Lower lobe of right lung (tissue), 2 donors: ENCODE data around the gene POLR2E. TPM values are rescaled to one million over a fixed set of nuclear protein-coding genes. Genes with fewer than 3 reads are reported as not detected.

ENCODE experiments used
- ATAC-seq, 2 donors: fragments of 200-7000 bp; cut with Tn5 transposase; one replicate each; pipeline ENCODE4 v1.9.1; 2020 to 2022; ENCODE audit warnings: mild to moderate bottlenecking in 2 of 2, moderate library complexity in 2 of 2
- DNase-seq: peaks from one replicate; pipeline ENCODE4 v3.0.0-alpha.2; 2020
- H3K27ac ChIP-seq: fragments of 200-600 bp; one replicate; pipeline ENCODE4 v1.8.0; 2022
- H3K27me3 ChIP-seq: fragments of 200-600 bp; one replicate; pipeline ENCODE4 v1.8.0; 2022; ENCODE audit warnings: low read depth
- H3K36me3 ChIP-seq: fragments of 200-600 bp; one replicate; pipeline ENCODE4 v1.8.0; 2022; ENCODE audit warnings: mild to moderate bottlenecking
- H3K4me1 ChIP-seq: fragments of 200-600 bp; one replicate; pipeline ENCODE4 v1.8.0; 2022
- H3K4me3 ChIP-seq: fragments of 200-600 bp; one replicate; pipeline ENCODE4 v1.8.0; 2022; ENCODE audit warnings: mild to moderate bottlenecking
- H3K9me3 ChIP-seq: fragments of 200-600 bp; one replicate; pipeline ENCODE4 v1.8.0; 2022
- CTCF ChIP-seq: fragments of 200-600 bp; IDR thresholded peaks from one replicate; pipeline ENCODE4 v1.8.0; 2022; ENCODE audit warnings: antibody characterized with exemption, mild to moderate bottlenecking
- intact Hi-C: fragments of 100-400 bp; cut with DNase I; formaldehyde crosslinking; loops from one replicate; pipeline ENCODE4 v1.11.0; 2022
- total RNA-seq: library from RNA; stranded (reverse); fragmentation: NEBNext Ultra II Directional; extraction: Animal tissue kit (Norgen Biotek cat#: 25700); gene quantifications from one replicate; pipeline ENCODE4 v1.2.1, GENCODE V29; 2021
- donor health status: DM: no; HTN: yes; CAD: no; lungs with severe emphysema.

The POLR2E gene
- total RNA-seq, 1 donor from 2014 or later = 158 TPM

GRCh38 chr19:1139126-1139525, 44.0 kb upstream of the POLR2E start:
- intact Hi-C loops = no loop called here
- no peaks in the 10 kb centered on the region for H3K9me3 ChIP-seq
- no peak overlapping the region for H3K4me3 ChIP-seq
- no peak for ATAC-seq
- H3K27me3 ChIP-seq = no peaks in the 10 kb centered on the region
- peaks cover 28% of the 10 kb centered on the region for H3K4me1 ChIP-seq
- no peak overlapping the region for H3K27ac ChIP-seq
- TF ChIP-seq CTCF = no peak
- DNase-seq = no peak
- H3K36me3 ChIP-seq = peaks cover 46% of the 10 kb centered on the region

GRCh38 chr19:1138121-1138520, 42.9 kb upstream of the POLR2E start:
- peaks cover 38% of the 10 kb centered on the region for H3K4me1 ChIP-seq
- no peak for DNase-seq

GRCh38 chr19:1136621-1137317, 41.6 kb upstream of the POLR2E start:
- Histone ChIP-seq H3K27ac (peak overlapping the region; percentile 73), H3K9me3 (no peaks in the 10 kb centered on the region), H3K4me3 (no peak overlapping the region), H3K4me1 (peaks cover 48% of the 10 kb centered on the region), H3K36me3 (peaks cover 28% of the 10 kb centered on the region), H3K27me3 (no peaks in the 10 kb centered on the region)
- TF ChIP-seq CTCF = no peak
- no peak for DNase-seq
- ATAC-seq = no peak
- intact Hi-C loops = no loop called here

More at GRCh38 chr19:1138121-1138520, 42.9 kb upstream of the POLR2E start:
- no peaks in the 10 kb centered on the region for H3K27me3 ChIP-seq
- no peak overlapping the region for H3K4me3 ChIP-seq
- no peak overlapping the region for H3K27ac ChIP-seq
- H3K9me3 ChIP-seq = no peaks in the 10 kb centered on the region
- intact Hi-C loops = no loop called here
- no peak for ATAC-seq
- no peak for TF ChIP-seq CTCF
- H3K36me3 ChIP-seq = peaks cover 36% of the 10 kb centered on the region

GRCh38 chr19:1136201-1136600, 41.0 kb upstream of the POLR2E start:
- Histone ChIP-seq H3K4me1 (peaks cover 53% of the 10 kb centered on the region), H3K9me3 (no peaks in the 10 kb centered on the region), H3K36me3 (peaks cover 24% of the 10 kb centered on the region), H3K27ac (peak overlapping the region; percentile 73), H3K27me3 (no peaks in the 10 kb centered on the region), H3K4me3 (peak overlapping the region; percentile 14)
- no peak for TF ChIP-seq CTCF
- intact Hi-C loops = no loop called here
- ATAC-seq (no peak), DNase-seq (no peak)

- ATAC-seq = no peak
- no peak overlapping the region for H3K4me3 ChIP-seq
Measured at GRCh38 chr19:1135454-1135853, 40.3 kb upstream of the POLR2E start.

More at GRCh38 chr19:1135454-1135853, 40.3 kb upstream of the POLR2E start:
- peak overlapping the region; percentile 73 for H3K27ac ChIP-seq
- no peak for DNase-seq
- no peaks in the 10 kb centered on the region for H3K27me3 ChIP-seq
- peaks cover 22% of the 10 kb centered on the region for H3K36me3 ChIP-seq
- intact Hi-C loops = no loop called here
- no peak for TF ChIP-seq CTCF
- no peaks in the 10 kb centered on the region for H3K9me3 ChIP-seq
- peaks cover 60% of the 10 kb centered on the region for H3K4me1 ChIP-seq
